OCI-LY1 (cell line): ENCODE measurements around the gene MED25.

ENCODE experiments used
- CTCF ChIP-seq: fragments of 200-600 bp; sonication (generic), shearing (Covaris generic); IDR thresholded peaks from 2 replicates; pipeline ENCODE4 v1.5.1; 2017; ENCODE audit warnings: mild to moderate bottlenecking, antibody characterized with exemption, low read length, moderate library complexity, mixed read lengths
- EZH2 ChIP-seq: fragments of 200-600 bp; sonication (generic), shearing (Covaris generic); IDR thresholded peaks from 2 replicates; pipeline ENCODE4 v1.8.0; 2017; ENCODE audit warnings: borderline replicate concordance, mixed run types, mild to moderate bottlenecking, antibody characterized with exemption, low read length, moderate library complexity, mixed read lengths

- TF ChIP-seq CTCF (no peak), EZH2 (no peak)
Measured at GRCh38 chr19:49816590-49816989, 1.5 kb upstream of the MED25 start.
